GM12878 (cell line): ENCODE data around the gene RAB40B.

Experiments used
- CHD2 ChIP-seq: IDR thresholded peaks from 2 replicates; pipeline ENCODE4 v1.6.1; 2011; ENCODE audit warnings: low read depth, low read length, improper control_type of control experiment, borderline replicate concordance
- EP300 ChIP-seq, 2 experiments: fragments of 150-350 bp in 1 of 2; IDR thresholded peaks; 2 replicates each; pipeline ENCODE4 v1.6.1; 2011 to 2012; ENCODE audit warnings: low read depth in 2 of 2, low read length in 2 of 2, borderline replicate concordance in 1 of 2, improper control_type of control experiment in 1 of 2, inconsistent platforms in 1 of 2; ENCODE audit not compliant: control insufficient read depth in 1 of 2
- JUNB ChIP-seq: IDR thresholded peaks from 2 replicates; pipeline ENCODE4 v1.6.1; 2016; ENCODE audit warnings: antibody characterized with exemption, mild to moderate bottlenecking
- MEF2A ChIP-seq: IDR thresholded peaks from 2 replicates; pipeline ENCODE4 v1.6.1; 2011; ENCODE audit warnings: low read depth, mild to moderate bottlenecking, low read length, moderate library complexity; ENCODE audit not compliant: insufficient read depth
- NFIC ChIP-seq: IDR thresholded peaks from 2 replicates; pipeline ENCODE4 v1.6.1; 2012; ENCODE audit warnings: low read depth, mild to moderate bottlenecking, inconsistent platforms, low read length, moderate library complexity
- POLR2A ChIP-seq: IDR thresholded peaks from 2 replicates; pipeline ENCODE4 v1.6.1; 2011; ENCODE audit warnings: low read depth, mild to moderate bottlenecking, low read length
- RCOR1 ChIP-seq: conservative IDR thresholded peaks from 2 replicates; pipeline ENCODE4 v1.6.1; 2012; ENCODE audit warnings: low read depth, low read length, improper control_type of control experiment
- SIN3A ChIP-seq: IDR thresholded peaks from 2 replicates; pipeline ENCODE4 v1.6.1; 2012; ENCODE audit warnings: low read depth, low read length, improper control_type of control experiment
- SMC3 ChIP-seq: IDR thresholded peaks from 2 replicates; pipeline ENCODE4 v1.6.1; 2011; ENCODE audit warnings: low read length, improper control_type of control experiment, borderline replicate concordance
- STAT1 ChIP-seq: fragments of 450-650 bp; conservative IDR thresholded peaks from 2 replicates; pipeline ENCODE4 v1.6.1; 2014; ENCODE audit warnings: antibody characterized with exemption, mild to moderate bottlenecking
- TF ChIP-seq, protein P1 (sequence below), 3 experiments: IDR thresholded peaks in 2 of 3; conservative IDR thresholded peaks in 1 of 3; 2 replicates each; pipeline ENCODE4 v1.5.1; 2011; ENCODE audit warnings: low read depth in 3 of 3, low read length in 3 of 3, mild to moderate bottlenecking in 3 of 3, control low read depth in 2 of 3, moderate library complexity in 2 of 3, inconsistent platforms in 1 of 3, mixed read lengths in 1 of 3; ENCODE audit not compliant: control insufficient read depth in 2 of 3, insufficient read depth in 1 of 3; ENCODE audit errors: extremely low read depth in 1 of 3
- TF ChIP-seq, protein P2 (sequence below): IDR thresholded peaks from 2 replicates; pipeline ENCODE4 v1.6.1; 2011; ENCODE audit warnings: borderline replicate concordance, low read depth, mild to moderate bottlenecking, moderate library complexity, mixed read lengths, low read length; ENCODE audit not compliant: insufficient read depth; ENCODE audit errors: extremely low read length
- TF ChIP-seq, protein P3 (sequence below): IDR thresholded peaks from 2 replicates; pipeline ENCODE4 v1.6.1; 2012; ENCODE audit warnings: mild to moderate bottlenecking, low read depth, low read length

DNA sequence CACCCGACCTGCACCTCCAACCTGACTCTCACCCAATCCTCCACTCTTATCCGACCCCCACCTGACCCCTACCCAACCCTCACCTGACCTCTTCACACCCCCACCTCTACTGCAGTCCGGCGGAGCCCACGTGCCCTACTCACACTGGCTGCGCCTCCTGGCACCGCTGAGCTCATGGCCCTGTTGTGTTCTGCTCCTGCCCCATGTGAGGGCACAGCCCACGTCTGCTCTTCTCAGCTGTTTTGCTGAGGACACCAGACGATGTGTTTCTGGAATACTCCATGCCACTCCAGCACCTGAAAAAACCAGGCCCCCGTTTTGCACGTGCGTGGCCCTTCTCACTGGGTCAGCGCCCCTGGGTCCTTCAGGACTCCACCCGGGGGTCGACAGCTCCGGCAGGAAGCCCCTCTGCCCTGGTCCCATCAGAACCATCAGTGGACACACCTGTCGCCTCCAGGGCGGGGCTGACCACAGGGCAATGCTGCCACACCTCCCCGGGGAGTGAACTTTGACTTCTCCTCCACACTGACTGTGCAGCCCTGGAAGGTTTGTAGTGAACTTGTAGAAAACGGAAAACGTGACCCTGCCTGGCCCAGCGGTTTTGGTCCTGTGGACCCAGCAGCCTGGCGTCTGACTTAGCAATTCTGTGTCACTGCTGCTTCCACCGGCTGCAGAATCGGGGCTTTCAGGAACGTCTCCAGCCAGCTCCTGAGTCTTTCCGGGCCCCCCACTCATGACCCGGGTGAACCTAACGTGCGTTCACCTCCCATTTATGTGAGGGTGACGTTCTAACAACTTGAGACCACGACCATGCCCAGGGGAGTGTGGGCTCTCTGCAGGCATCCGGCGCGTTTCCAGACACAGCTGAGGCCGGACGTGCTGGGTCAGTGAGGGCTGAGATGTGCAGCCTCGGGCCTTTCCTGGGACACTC lies 5.7 kb upstream of the RAB40B start:
- TF ChIP-seq STAT1, result no peak
- TF ChIP-seq CHD2, result no peak
- no peak for TF ChIP-seq EP300 (IDR thresholded peaks at IDR 0.05; ENCODE audit: borderline replicate concordance in 1 of 2, control insufficient read depth in 1 of 2, low read depth in 2 of 2, low read length in 2 of 2)
- no peak for TF ChIP-seq NFIC
- TF ChIP-seq, protein P1, sequence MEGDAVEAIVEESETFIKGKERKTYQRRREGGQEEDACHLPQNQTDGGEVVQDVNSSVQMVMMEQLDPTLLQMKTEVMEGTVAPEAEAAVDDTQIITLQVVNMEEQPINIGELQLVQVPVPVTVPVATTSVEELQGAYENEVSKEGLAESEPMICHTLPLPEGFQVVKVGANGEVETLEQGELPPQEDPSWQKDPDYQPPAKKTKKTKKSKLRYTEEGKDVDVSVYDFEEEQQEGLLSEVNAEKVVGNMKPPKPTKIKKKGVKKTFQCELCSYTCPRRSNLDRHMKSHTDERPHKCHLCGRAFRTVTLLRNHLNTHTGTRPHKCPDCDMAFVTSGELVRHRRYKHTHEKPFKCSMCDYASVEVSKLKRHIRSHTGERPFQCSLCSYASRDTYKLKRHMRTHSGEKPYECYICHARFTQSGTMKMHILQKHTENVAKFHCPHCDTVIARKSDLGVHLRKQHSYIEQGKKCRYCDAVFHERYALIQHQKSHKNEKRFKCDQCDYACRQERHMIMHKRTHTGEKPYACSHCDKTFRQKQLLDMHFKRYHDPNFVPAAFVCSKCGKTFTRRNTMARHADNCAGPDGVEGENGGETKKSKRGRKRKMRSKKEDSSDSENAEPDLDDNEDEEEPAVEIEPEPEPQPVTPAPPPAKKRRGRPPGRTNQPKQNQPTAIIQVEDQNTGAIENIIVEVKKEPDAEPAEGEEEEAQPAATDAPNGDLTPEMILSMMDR (IDR thresholded peaks at IDR 0.05 in 2 of 3, conservative IDR thresholded peaks at IDR 0.05 in 1 of 3; ENCODE audit: control insufficient read depth in 2 of 3, extremely low read depth in 1 of 3, insufficient read depth in 1 of 3, low read depth in 3 of 3, low read length in 3 of 3), result no peak
- TF ChIP-seq, protein P2, sequence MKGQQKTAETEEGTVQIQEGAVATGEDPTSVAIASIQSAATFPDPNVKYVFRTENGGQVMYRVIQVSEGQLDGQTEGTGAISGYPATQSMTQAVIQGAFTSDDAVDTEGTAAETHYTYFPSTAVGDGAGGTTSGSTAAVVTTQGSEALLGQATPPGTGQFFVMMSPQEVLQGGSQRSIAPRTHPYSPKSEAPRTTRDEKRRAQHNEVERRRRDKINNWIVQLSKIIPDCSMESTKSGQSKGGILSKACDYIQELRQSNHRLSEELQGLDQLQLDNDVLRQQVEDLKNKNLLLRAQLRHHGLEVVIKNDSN, result no peak
- TF ChIP-seq SIN3A, result no peak
- TF ChIP-seq POLR2A, result no peak
- no peak for TF ChIP-seq RCOR1
- TF ChIP-seq, protein P3, sequence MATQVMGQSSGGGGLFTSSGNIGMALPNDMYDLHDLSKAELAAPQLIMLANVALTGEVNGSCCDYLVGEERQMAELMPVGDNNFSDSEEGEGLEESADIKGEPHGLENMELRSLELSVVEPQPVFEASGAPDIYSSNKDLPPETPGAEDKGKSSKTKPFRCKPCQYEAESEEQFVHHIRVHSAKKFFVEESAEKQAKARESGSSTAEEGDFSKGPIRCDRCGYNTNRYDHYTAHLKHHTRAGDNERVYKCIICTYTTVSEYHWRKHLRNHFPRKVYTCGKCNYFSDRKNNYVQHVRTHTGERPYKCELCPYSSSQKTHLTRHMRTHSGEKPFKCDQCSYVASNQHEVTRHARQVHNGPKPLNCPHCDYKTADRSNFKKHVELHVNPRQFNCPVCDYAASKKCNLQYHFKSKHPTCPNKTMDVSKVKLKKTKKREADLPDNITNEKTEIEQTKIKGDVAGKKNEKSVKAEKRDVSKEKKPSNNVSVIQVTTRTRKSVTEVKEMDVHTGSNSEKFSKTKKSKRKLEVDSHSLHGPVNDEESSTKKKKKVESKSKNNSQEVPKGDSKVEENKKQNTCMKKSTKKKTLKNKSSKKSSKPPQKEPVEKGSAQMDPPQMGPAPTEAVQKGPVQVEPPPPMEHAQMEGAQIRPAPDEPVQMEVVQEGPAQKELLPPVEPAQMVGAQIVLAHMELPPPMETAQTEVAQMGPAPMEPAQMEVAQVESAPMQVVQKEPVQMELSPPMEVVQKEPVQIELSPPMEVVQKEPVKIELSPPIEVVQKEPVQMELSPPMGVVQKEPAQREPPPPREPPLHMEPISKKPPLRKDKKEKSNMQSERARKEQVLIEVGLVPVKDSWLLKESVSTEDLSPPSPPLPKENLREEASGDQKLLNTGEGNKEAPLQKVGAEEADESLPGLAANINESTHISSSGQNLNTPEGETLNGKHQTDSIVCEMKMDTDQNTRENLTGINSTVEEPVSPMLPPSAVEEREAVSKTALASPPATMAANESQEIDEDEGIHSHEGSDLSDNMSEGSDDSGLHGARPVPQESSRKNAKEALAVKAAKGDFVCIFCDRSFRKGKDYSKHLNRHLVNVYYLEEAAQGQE, result no peak
- TF ChIP-seq SMC3, result no peak
- no peak for TF ChIP-seq JUNB
- no peak for TF ChIP-seq MEF2A
